ENCODE measurements around the gene RASL10A.

GRCh38 chr22:29265929-29266328, 49.6 kb downstream of the RASL10A start:
- no peak for TF ChIP-seq POLR2A (IDR thresholded peaks at IDR 0.05)
- TF ChIP-seq, protein P1, sequence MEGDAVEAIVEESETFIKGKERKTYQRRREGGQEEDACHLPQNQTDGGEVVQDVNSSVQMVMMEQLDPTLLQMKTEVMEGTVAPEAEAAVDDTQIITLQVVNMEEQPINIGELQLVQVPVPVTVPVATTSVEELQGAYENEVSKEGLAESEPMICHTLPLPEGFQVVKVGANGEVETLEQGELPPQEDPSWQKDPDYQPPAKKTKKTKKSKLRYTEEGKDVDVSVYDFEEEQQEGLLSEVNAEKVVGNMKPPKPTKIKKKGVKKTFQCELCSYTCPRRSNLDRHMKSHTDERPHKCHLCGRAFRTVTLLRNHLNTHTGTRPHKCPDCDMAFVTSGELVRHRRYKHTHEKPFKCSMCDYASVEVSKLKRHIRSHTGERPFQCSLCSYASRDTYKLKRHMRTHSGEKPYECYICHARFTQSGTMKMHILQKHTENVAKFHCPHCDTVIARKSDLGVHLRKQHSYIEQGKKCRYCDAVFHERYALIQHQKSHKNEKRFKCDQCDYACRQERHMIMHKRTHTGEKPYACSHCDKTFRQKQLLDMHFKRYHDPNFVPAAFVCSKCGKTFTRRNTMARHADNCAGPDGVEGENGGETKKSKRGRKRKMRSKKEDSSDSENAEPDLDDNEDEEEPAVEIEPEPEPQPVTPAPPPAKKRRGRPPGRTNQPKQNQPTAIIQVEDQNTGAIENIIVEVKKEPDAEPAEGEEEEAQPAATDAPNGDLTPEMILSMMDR (IDR thresholded peaks at IDR 0.05 in 8 of 11, conservative IDR thresholded peaks at IDR 0.05 in 3 of 11), result no peak

All from spleen (tissue), 7 donors.